GM12874 (cell line): Measurements from ENCODE around the gene USP40.

Source experiments
- TF ChIP-seq, protein P1 (sequence below): IDR thresholded peaks from 2 replicates; pipeline ENCODE4 v1.5.1; 2011; ENCODE audit warnings: low read depth, mild to moderate bottlenecking, control low read depth, low read length, moderate library complexity; ENCODE audit not compliant: insufficient read depth

Gene USP40

DNA sequence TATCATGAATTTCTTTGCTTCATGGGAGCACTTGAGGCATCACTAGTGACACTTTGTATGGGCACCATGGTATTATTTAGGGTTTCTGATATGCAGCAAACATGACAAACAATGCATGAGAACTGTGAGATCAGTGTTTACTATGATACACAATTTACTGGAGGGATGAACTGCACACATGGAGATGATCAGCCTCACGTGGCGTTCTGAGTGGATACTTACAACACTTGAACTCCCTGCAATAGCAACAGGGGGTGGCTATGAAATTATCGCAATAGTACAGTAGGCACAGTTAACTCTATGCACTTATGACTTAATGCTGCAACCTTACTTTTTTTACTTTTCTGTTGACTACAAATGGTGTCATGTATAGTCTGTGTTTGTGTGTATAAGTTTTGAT lies 32.4 kb upstream of the USP40 start:
- TF ChIP-seq, protein P1, sequence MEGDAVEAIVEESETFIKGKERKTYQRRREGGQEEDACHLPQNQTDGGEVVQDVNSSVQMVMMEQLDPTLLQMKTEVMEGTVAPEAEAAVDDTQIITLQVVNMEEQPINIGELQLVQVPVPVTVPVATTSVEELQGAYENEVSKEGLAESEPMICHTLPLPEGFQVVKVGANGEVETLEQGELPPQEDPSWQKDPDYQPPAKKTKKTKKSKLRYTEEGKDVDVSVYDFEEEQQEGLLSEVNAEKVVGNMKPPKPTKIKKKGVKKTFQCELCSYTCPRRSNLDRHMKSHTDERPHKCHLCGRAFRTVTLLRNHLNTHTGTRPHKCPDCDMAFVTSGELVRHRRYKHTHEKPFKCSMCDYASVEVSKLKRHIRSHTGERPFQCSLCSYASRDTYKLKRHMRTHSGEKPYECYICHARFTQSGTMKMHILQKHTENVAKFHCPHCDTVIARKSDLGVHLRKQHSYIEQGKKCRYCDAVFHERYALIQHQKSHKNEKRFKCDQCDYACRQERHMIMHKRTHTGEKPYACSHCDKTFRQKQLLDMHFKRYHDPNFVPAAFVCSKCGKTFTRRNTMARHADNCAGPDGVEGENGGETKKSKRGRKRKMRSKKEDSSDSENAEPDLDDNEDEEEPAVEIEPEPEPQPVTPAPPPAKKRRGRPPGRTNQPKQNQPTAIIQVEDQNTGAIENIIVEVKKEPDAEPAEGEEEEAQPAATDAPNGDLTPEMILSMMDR = no peak

DNA sequence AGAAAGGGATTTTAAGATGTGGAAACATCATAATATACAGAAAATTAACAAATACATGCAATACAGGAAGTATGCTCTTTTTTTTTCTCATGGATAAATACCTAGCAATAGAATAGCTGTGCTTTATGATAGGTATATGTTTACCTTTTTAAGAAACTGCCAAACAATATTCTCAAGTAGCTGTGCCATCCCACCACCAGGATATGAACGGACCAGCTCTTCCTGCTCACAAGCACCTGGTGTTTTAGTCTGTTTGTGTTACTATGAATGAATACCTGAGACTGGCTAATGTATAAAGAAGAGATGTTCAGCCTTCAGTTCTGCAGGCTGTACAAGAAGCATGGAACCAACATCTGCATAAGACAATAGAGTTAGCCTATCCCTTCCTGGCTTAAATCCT lies 30.9 kb upstream of the USP40 start:
- TF ChIP-seq, protein P1 = no peak

DNA sequence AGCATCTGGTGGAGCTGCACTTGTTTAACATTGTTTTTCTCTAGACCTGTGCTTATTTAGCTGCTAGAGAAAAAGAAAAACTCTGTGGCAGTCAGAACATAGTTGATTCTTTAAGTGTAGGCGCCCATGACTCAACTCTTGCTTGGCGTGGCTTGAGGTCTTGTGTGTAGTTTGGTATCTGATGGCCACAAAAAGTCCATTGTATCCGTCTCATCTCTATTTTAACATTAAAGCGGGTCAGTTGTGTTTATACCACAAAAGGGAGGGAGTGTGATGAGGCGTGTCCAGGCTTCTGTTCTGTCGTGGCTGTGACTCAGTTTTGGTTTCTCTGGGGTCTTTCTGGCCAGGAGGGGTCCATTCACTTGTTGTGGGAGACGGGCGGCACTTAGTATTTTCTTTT lies 26.6 kb upstream of the USP40 start:
- TF ChIP-seq, protein P1 = no peak

DNA sequence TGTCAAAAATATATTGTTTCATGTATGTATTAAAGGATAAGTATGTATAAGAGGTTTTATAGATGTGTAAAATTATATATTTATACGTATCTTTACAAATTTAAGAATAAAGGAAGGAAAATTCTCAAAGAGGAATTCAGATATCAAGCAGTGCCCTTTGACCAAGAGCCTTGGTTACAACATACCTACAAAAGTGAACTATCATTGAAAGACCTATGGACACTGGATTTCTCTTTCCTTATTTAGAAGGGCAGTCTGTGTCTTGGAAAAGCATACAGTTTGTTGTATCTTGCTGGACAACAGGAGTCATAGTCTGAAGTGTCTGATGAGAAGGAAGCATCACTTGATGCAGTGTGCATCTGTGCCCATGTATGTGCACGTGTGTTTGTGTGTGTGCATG lies 21.8 kb upstream of the USP40 start:
- TF ChIP-seq, protein P1 = no peak

DNA sequence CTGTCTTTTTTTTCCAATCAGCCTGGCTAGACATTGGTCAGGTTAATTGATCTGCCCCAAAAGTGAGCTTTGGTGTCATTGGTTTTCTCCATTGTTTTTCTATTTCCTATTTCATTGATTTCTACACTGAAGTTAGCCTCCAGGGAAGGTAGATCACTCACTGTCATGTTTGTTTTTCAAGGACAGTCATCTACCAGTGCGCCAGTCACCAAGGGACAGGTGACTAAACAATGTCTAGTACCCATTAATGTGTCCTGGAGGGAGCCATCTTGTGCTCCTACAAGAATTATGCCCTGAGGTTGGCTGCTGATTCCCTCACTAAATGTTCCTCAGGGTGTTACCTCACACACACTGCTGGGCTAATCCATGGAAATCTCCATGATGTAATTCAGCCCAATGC lies 17.6 kb upstream of the USP40 start:
- TF ChIP-seq, protein P1 = no peak

DNA sequence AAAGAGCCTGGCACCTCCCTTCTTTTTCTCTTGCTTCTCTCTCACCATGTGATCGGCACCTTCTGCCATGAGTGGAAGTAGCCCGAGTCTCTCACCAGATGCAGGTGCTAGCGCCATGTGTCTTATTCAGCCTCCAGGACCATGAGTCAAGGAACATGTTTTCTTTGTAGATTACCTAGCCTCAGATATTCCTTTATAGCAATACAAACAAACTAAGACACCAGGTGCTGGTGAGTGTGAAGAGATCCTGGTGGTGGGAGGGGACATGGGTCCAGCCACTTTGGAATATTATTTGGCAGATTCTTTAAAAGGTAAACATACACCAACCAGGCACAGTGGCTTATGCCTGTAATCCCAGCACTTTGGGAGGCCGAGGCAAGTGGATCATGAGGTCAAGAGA lies 5.9 kb upstream of the USP40 start:
- TF ChIP-seq, protein P1 = no peak

DNA sequence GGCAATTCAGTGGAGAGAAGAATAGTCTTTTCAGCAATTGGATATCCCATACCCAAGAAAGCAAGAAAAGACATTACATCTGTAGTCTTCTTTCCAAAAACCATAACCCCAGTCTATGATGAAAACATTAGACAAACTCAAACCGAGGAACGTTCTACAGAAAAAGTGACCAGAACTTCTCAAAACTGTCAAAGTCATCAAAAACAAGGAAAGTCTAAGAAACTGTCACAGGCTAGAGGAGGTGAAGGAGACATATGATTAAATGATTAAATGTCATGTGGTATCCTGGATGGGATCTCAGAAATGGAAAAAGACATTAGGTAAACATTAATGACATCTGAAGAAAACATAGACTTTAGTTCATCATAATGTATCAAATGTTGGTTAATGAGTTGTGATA lies 4.9 kb upstream of the USP40 start:
- TF ChIP-seq, protein P1 = no peak

DNA sequence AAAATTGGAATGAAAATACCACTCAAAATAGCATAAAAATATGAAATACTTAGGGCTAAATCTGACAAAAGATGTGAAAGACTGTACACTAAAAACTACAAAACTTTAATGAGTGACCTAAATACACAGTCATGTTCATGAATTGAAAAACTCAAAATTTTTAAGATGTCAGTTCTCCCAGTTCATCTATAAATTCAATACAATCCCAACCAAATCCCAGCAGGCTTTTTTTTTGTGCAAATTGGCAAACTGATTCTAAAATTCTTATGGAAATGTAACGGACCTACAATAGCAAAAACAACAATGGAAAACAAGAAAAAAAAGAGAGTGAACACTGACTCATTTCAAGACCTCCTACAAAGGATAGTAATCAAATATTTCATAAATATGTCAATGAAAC lies 4.4 kb upstream of the USP40 start:
- TF ChIP-seq, protein P1 = no peak
